ENCODE data around the gene PARS2. TPM values are rescaled to one million over a fixed set of nuclear protein-coding genes. Genes with fewer than 3 reads are reported as not detected.
A peak's percentile ranks its signal among the peaks of the same experiment; 100 is the strongest.

PARS2 gene
- polyA plus RNA-seq, 1 donor = 7.3 TPM

DNA sequence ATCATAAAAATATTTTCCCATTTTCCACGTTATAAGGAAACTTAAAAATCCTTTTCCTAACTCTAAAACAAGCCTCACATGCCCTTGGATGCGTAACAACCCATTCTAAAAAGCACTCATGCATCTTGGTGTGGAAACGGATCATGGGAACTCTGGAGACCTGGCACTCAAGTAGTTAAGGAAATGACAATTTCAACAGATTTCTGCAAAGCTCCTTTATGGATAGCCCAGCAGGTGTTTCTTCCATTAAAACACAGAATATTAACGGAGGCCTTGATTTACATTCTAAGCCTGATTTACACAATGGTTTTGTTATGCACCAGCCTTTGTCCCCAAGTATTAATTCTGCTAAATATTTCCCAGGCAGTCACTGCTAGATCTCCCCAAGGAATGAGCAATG lies 12.9 kb downstream of the PARS2 start:
- H3K9me3 ChIP-seq (ENCODE audit: control insufficient read depth, low read depth, low read length) = no peaks in the 10 kb centered on the region
- DNase-seq = no peak
- H3K27ac ChIP-seq (ENCODE audit: low read length) = no peak overlapping the region
- 67% methylated on average over 1 of the region's 4 CpGs for WGBS (ENCODE audit: insufficient coverage, low lambda C conversion rate)
- peaks cover 5% of the 10 kb centered on the region for H3K36me3 ChIP-seq (ENCODE audit: control insufficient read depth, insufficient read depth, low read length)
- no peaks in the 10 kb centered on the region for H3K27me3 ChIP-seq (ENCODE audit: control insufficient read depth, insufficient read depth, low read length)
- H3K4me1 ChIP-seq (ENCODE audit: control insufficient read depth, insufficient read depth, low read length) = no peaks in the 10 kb centered on the region
- no peak overlapping the region for H3K4me3 ChIP-seq (ENCODE audit: low read length)

DNA sequence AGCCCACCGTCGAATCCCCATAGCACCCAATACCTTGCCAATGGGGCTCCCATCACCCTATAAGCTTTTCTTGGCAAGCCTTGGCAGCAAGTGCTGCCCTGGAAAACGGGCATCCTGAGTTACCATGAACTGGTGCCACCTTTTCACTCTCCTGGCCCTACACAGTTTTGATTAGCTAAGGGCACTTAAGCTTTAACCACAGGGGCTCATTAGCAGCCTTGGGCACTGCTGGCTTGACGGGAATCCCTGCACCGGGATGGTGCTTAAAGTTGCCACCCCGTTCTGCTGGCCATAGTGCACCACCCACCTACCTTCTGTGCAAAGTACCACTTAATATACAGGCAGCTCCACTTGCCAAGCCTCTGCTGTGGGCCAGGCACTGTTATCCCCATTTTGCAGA lies 13.7 kb downstream of the PARS2 start:
- Histone ChIP-seq H3K4me3 (ENCODE audit: low read length) (no peak overlapping the region), H3K9me3 (ENCODE audit: control insufficient read depth, low read depth, low read length) (no peaks in the 10 kb centered on the region), H3K27me3 (ENCODE audit: control insufficient read depth, insufficient read depth, low read length) (no peaks in the 10 kb centered on the region), H3K36me3 (ENCODE audit: control insufficient read depth, insufficient read depth, low read length) (no peaks in the 10 kb centered on the region), H3K27ac (ENCODE audit: low read length) (no peak overlapping the region), H3K4me1 (ENCODE audit: control insufficient read depth, insufficient read depth, low read length) (no peaks in the 10 kb centered on the region)
- WGBS (ENCODE audit: insufficient coverage, low lambda C conversion rate) = no CpG with 5 or more reads among the region's 6 CpGs
- DNase-seq = no peak

DNA sequence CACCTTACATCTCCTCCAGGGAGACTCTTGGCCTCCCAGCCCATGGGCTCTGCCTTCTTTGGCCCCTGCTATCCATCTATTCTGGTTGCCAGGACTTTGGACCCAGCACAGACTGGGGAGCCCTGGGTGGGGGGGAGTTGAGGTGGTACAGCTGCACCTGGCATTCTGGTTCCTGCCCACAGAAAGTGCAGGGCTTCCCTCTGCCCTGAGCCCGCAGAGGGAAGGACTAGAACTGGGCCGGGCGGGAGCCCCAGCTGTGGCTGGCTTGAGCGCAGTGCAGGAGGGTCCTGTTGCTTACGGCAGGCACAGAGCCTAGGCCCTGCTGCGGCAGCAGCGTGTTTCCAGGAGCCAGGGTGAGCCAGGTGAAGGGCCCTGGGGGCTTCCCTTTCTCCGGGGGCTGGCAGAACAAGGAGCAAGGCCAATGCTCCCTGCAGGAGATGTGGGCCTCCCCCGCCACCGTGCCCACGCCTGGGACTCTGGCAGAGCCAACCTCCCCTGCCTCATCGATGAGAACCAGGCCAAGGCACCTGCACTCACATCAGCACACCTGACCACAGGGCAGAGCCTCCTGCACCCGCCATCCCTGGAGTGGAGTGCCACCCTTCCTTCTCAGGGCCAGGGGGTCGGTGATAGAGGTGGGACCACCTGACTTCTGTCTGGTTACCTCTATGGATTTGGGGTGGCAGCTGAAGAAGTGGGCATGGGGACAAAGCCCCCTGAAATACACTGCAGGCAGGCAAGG lies 16.1 kb downstream of the PARS2 start:
- Histone ChIP-seq H3K9me3 (ENCODE audit: control insufficient read depth, low read depth, low read length) (no peaks in the 10 kb centered on the region), H3K36me3 (ENCODE audit: control insufficient read depth, insufficient read depth, low read length) (peaks cover 7% of the 10 kb centered on the region), H3K27ac (ENCODE audit: low read length) (no peak overlapping the region), H3K4me3 (ENCODE audit: low read length) (no peak overlapping the region), H3K4me1 (ENCODE audit: control insufficient read depth, insufficient read depth, low read length) (no peaks in the 10 kb centered on the region), H3K27me3 (ENCODE audit: control insufficient read depth, insufficient read depth, low read length) (no peaks in the 10 kb centered on the region)
- no peak for DNase-seq
- no CpG with 5 or more reads among the region's 14 CpGs for WGBS (ENCODE audit: insufficient coverage, low lambda C conversion rate)

DNA sequence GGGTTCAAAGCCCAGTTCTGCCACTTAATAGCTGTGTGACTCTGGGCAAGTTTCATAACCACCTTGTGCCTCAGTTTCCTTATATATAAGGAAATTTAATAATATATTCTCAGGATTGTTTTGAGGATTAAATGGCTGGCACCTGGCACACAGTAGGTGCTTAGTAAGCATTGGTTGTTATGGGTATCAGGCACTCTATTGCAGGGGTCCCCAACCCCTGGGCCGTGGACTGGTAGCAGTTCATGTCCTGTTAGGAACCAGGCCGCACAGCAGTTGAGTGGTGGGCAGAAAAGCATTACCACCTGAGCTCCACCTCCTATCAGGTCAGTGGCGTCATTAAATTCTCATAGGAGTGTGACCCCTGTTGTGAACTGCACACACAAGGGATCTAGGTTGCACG lies 18.5 kb downstream of the PARS2 start:
- no CpG with 5 or more reads among the region's 4 CpGs for WGBS (ENCODE audit: insufficient coverage, low lambda C conversion rate)
- H3K4me1 ChIP-seq (ENCODE audit: control insufficient read depth, insufficient read depth, low read length) = no peaks in the 10 kb centered on the region

DNA sequence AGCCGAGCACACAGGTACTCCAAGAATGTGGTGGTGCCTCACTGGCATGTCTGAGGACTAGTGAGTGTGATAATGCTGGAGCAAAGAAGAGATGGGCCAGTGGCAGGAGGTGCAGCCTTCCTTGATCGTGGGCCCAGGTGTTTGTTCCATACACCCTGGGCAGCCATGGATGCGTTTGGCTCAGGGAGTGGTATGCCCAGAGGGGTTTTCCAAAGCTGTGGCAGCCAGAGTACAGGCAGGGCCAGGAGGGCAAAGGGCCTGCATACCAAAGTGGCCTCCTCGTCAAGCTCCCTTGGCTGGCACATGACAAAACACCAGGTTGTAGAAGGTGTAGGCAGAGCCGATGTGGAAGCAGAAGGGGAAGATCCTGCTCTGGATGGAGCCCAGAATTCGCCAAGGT lies 19.0 kb downstream of the PARS2 start:
- no peaks in the 10 kb centered on the region for H3K27me3 ChIP-seq (ENCODE audit: control insufficient read depth, insufficient read depth, low read length)
- no CpG with 5 or more reads among the region's 6 CpGs for WGBS (ENCODE audit: insufficient coverage, low lambda C conversion rate)
- no peaks in the 10 kb centered on the region for H3K9me3 ChIP-seq (ENCODE audit: control insufficient read depth, low read depth, low read length)
- no peaks in the 10 kb centered on the region for H3K4me1 ChIP-seq (ENCODE audit: control insufficient read depth, insufficient read depth, low read length)
- no peak overlapping the region for H3K27ac ChIP-seq (ENCODE audit: low read length)
- H3K36me3 ChIP-seq (ENCODE audit: control insufficient read depth, insufficient read depth, low read length) = peaks cover 33% of the 10 kb centered on the region
- DNase-seq = no peak
- H3K4me3 ChIP-seq (ENCODE audit: low read length) = no peak overlapping the region

More for the DNA sequence above, 18.5 kb downstream of the PARS2 start:
- Histone ChIP-seq H3K27ac (ENCODE audit: low read length) (no peak overlapping the region), H3K36me3 (ENCODE audit: control insufficient read depth, insufficient read depth, low read length) (peaks cover 28% of the 10 kb centered on the region), H3K9me3 (ENCODE audit: control insufficient read depth, low read depth, low read length) (no peaks in the 10 kb centered on the region), H3K27me3 (ENCODE audit: control insufficient read depth, insufficient read depth, low read length) (no peaks in the 10 kb centered on the region), H3K4me3 (ENCODE audit: low read length) (no peak overlapping the region)
- no peak for DNase-seq

DNA sequence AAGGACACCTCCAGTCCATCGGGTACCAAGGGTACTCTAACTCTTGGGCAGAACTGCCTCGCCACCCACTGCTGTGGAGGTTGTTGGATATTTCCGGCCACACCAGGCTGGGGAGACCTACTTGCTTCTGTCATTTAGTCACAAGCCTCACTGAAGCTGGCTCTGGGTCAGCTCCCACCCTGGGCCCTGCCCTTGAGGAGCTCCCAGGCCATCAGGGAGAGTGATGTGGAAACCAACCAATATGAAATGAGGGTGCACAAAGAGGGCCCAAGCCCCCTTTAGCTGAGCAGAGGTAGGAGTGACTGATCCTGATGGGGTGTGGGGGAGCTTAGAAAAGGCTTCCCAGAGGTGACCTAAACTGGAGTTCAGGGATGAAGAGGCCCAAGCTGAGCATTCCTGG lies 19.6 kb downstream of the PARS2 start:
- no peak for DNase-seq
- H3K36me3 ChIP-seq (ENCODE audit: control insufficient read depth, insufficient read depth, low read length) = peaks cover 39% of the 10 kb centered on the region

DNA sequence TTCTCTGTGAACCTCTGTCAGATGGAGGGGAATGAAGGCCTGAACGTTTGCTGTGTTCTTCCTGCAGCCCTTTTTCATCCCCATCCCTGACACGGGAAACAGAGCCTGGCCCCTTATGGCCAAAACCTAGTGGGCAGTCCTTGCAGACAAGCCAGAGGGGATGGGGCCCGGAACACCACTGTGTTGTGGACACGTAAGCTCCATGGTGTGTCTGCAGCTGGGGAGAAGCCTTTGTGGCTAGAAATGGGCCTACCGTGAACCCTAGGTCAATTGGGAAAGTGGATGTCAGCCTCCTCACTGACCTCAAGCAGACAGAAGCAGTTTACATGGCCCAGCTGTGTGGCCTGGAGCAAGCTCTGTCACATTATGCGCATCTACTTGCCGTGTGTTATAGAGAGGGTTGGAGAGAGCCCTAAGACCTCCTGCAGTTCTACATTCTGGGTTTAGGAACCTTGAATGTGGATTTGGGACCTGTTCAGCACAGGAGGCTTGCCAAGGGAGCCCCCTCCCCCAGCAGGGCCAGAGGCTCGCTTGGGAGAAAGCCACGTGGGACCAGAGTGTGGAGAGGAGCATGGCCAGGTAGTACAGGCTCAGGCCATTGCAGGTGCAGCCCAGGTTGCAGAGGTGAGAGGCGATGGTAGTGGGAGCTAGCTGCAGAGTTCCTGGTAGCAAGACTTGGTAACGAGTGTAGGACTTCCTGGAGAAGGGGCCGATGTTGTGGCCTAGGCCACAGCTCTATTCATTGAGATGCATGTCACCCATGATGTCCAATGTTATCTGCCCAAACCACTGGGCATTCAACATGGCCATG lies 20.7 kb downstream of the PARS2 start:
- Histone ChIP-seq H3K27ac (ENCODE audit: low read length) (no peak overlapping the region), H3K4me1 (ENCODE audit: control insufficient read depth, insufficient read depth, low read length) (no peaks in the 10 kb centered on the region), H3K36me3 (ENCODE audit: control insufficient read depth, insufficient read depth, low read length) (peaks cover 46% of the 10 kb centered on the region), H3K27me3 (ENCODE audit: control insufficient read depth, insufficient read depth, low read length) (no peaks in the 10 kb centered on the region), H3K4me3 (ENCODE audit: low read length) (no peak overlapping the region), H3K9me3 (ENCODE audit: control insufficient read depth, low read depth, low read length) (no peaks in the 10 kb centered on the region)
- no peak for DNase-seq
- WGBS (ENCODE audit: insufficient coverage, low lambda C conversion rate) = no CpG with 5 or more reads among the region's 12 CpGs

More for the DNA sequence above, 19.6 kb downstream of the PARS2 start:
- Histone ChIP-seq H3K27me3 (ENCODE audit: control insufficient read depth, insufficient read depth, low read length) (no peaks in the 10 kb centered on the region), H3K27ac (ENCODE audit: low read length) (no peak overlapping the region), H3K9me3 (ENCODE audit: control insufficient read depth, low read depth, low read length) (no peaks in the 10 kb centered on the region), H3K4me1 (ENCODE audit: control insufficient read depth, insufficient read depth, low read length) (no peaks in the 10 kb centered on the region), H3K4me3 (ENCODE audit: low read length) (no peak overlapping the region)
- WGBS (ENCODE audit: insufficient coverage, low lambda C conversion rate) = no CpG with 5 or more reads among the region's 3 CpGs

DNA sequence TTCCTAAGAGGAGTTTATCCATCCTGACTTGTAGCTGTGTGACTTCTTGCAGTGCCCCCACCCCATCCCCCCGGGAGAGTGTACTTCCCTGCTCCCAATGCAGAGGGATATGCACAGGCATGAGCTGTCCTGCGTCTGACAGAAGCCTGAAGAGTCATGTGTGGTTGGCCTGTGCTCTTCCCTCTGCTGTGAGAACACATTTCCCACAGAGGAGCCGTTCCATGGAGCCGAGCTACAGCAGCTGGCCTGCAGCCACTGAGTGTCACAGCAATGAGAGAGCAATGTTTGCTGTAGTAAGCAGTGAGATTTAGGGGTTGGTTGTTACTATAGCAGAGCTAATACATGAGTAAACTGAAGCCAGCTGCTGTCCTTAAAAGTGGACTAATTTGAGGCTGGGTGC lies 22.0 kb downstream of the PARS2 start:
- peak in 1 of 2 donors; percentile 9 for DNase-seq
- Histone ChIP-seq H3K36me3 (ENCODE audit: control insufficient read depth, insufficient read depth, low read length) (peaks cover 55% of the 10 kb centered on the region), H3K27me3 (ENCODE audit: control insufficient read depth, insufficient read depth, low read length) (no peaks in the 10 kb centered on the region), H3K4me1 (ENCODE audit: control insufficient read depth, insufficient read depth, low read length) (no peaks in the 10 kb centered on the region), H3K4me3 (ENCODE audit: low read length) (no peak overlapping the region), H3K9me3 (ENCODE audit: control insufficient read depth, low read depth, low read length) (no peaks in the 10 kb centered on the region), H3K27ac (ENCODE audit: low read length) (no peak overlapping the region)
- WGBS (ENCODE audit: insufficient coverage, low lambda C conversion rate) = no CpG with 5 or more reads among the region's 4 CpGs

DNA sequence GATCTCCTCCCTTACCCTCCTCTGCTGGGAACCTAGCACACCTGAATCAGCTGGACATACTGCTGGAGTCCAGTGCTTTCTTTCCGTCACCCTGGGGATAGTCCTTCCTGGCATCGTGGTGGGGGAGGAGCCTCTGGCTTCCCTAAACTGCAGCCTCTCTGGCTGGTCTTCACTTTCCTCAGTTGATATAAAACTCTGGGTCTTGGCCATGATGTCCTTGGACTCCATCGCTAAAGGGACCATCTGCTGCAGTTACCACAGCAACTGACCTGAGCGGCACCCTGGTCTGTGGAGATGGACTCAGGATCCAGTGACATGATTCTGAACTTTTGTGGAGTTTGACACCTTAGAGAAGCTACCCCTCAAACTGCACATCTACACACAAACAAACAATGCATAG lies 22.8 kb downstream of the PARS2 start:
- Histone ChIP-seq H3K9me3 (ENCODE audit: control insufficient read depth, low read depth, low read length) (no peaks in the 10 kb centered on the region), H3K4me1 (ENCODE audit: control insufficient read depth, insufficient read depth, low read length) (no peaks in the 10 kb centered on the region), H3K36me3 (ENCODE audit: control insufficient read depth, insufficient read depth, low read length) (peaks cover 63% of the 10 kb centered on the region), H3K27me3 (ENCODE audit: control insufficient read depth, insufficient read depth, low read length) (no peaks in the 10 kb centered on the region), H3K4me3 (ENCODE audit: low read length) (no peak overlapping the region), H3K27ac (ENCODE audit: low read length) (no peak overlapping the region)
- DNase-seq = no peak
- no CpG with 5 or more reads among the region's 4 CpGs for WGBS (ENCODE audit: insufficient coverage, low lambda C conversion rate)

DNA sequence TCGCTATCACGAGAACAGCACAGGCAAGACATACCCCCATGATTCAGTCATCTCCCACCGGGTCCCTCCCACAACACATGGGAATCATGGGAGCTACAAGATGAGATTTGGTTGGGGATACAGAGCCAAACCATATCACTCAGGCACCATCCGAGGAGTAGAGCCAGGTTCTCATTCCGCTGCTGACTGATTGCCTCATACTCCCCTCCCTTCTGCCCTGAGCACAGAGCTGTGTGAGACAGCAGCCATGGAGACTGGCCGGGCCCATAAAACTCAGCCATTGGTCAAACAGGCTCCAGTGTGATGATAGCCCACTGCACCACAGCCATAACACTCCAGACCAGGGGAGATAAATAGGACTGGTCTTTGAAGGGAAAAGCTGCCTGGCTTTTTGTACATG lies 26.1 kb downstream of the PARS2 start:
- H3K36me3 ChIP-seq (ENCODE audit: control insufficient read depth, insufficient read depth, low read length) = peaks cover 76% of the 10 kb centered on the region

More for the DNA sequence above, 26.1 kb downstream of the PARS2 start:
- DNase-seq = no peak
- Histone ChIP-seq H3K4me3 (ENCODE audit: low read length) (no peak overlapping the region), H3K4me1 (ENCODE audit: control insufficient read depth, insufficient read depth, low read length) (no peaks in the 10 kb centered on the region), H3K27me3 (ENCODE audit: control insufficient read depth, insufficient read depth, low read length) (no peaks in the 10 kb centered on the region), H3K27ac (ENCODE audit: low read length) (no peak overlapping the region), H3K9me3 (ENCODE audit: control insufficient read depth, low read depth, low read length) (no peaks in the 10 kb centered on the region)
- no CpG with 5 or more reads among the region's 6 CpGs for WGBS (ENCODE audit: insufficient coverage, low lambda C conversion rate)
